Hematopoietic multipotent progenitor cell treated with erythropoietin and hydrocortisone succinate and interleukin-3 and kit ligand, for 17 days (in vitro differentiated cells): Measurements from ENCODE around the gene SCT.

Source experiments
- DNase-seq: peaks from one replicate; pipeline ENCODE4 v3.0.0-alpha.2; 2015; ENCODE audit warnings: low spot score

The SCT gene

GRCh38 chr11:610146-610801, 16.7 kb downstream of the SCT start:
- DNase-seq, result no peak

GRCh38 chr11:609341-609811, 17.6 kb downstream of the SCT start:
- DNase-seq, result no peak

GRCh38 chr11:608791-609251, 18.2 kb downstream of the SCT start:
- DNase-seq, result no peak

GRCh38 chr11:607971-608659, 18.9 kb downstream of the SCT start:
- no peak for DNase-seq

- no peak for DNase-seq
These were observed 19.8 kb downstream of the SCT start for GRCh38 chr11:607020-607780.

GRCh38 chr11:606245-606644, 20.7 kb downstream of the SCT start:
- no peak for DNase-seq

- DNase-seq, result no peak
These were observed 21.5 kb downstream of the SCT start for GRCh38 chr11:605286-606129.

- no peak for DNase-seq
These were observed 23.8 kb downstream of the SCT start for GRCh38 chr11:603154-603553.

GRCh38 chr11:601573-602245, 25.3 kb downstream of the SCT start:
- DNase-seq, result no peak

GRCh38 chr11:598005-598680, 28.8 kb downstream of the SCT start:
- no peak for DNase-seq

- no peak for DNase-seq
These were observed 29.7 kb downstream of the SCT start for GRCh38 chr11:597166-597725.

- DNase-seq, result no peak
These were observed 30.6 kb downstream of the SCT start for GRCh38 chr11:596374-596773.

- no peak for DNase-seq
These were observed 31.6 kb downstream of the SCT start for GRCh38 chr11:595400-595799.

GRCh38 chr11:593347-593746, 33.6 kb downstream of the SCT start:
- DNase-seq, result no peak

GRCh38 chr11:592918-593317, 34.1 kb downstream of the SCT start:
- no peak for DNase-seq

- DNase-seq, result no peak
These were observed 34.5 kb downstream of the SCT start for GRCh38 chr11:592501-592900.

- no peak for DNase-seq
These were observed 36.0 kb downstream of the SCT start for GRCh38 chr11:590997-591396.

GRCh38 chr11:589798-590197, 37.2 kb downstream of the SCT start:
- no peak for DNase-seq

- no peak for DNase-seq
These were observed 39.0 kb downstream of the SCT start for GRCh38 chr11:587978-588380.

GRCh38 chr11:587546-587945, 39.4 kb downstream of the SCT start:
- DNase-seq, result no peak
